K562 (cell line): ENCODE data around the gene VWA7. TPM values are rescaled to one million over a fixed set of nuclear protein-coding genes. Genes with fewer than 3 reads are reported as not detected.

ENCODE experiments used
- BRD9 ChIP-seq: fragments of 450-650 bp; IDR thresholded peaks from 2 replicates; pipeline ENCODE4 v1.6.1; 2018; ENCODE audit warnings: low read depth; ENCODE audit not compliant: partially characterized antibody
- CAMTA2 ChIP-seq: fragments of 250-450 bp; sonication (Bioruptor Pico); conservative IDR thresholded peaks from 2 replicates; pipeline ENCODE4 v1.5.1; 2022
- DPF2 ChIP-seq: fragments of 450-650 bp; IDR thresholded peaks from 2 replicates; pipeline ENCODE4 v1.6.1; 2016
- GATA2 ChIP-seq: sonication (generic); formaldehyde crosslinking; IDR thresholded peaks from 2 replicates; pipeline ENCODE4 v1.4.0; 2020; ENCODE audit warnings: mild to moderate bottlenecking, missing genetic modification reagents
- HDAC8 ChIP-seq: fragments of 450-650 bp; IDR thresholded peaks from 2 replicates; pipeline ENCODE4 v1.6.1; 2016; ENCODE audit warnings: mild to moderate bottlenecking, missing genetic modification characterization, moderate library complexity, missing compliant biosample characterization
- HES1 ChIP-seq: fragments of 450-650 bp; IDR thresholded peaks from 2 replicates; pipeline ENCODE4 v1.6.1; 2016; ENCODE audit warnings: low read depth, mild to moderate bottlenecking, moderate library complexity
- KAT8 ChIP-seq: fragments of 450-650 bp; IDR thresholded peaks from 2 replicates; pipeline ENCODE4 v1.6.1; 2016; ENCODE audit warnings: low read depth, mild to moderate bottlenecking
- KDM1A ChIP-seq, 2 experiments: fragments of 450-650 bp; IDR thresholded peaks; 2 replicates each; pipeline ENCODE4 v1.6.1; 2016; ENCODE audit warnings: mild to moderate bottlenecking in 2 of 2
- KLF13 ChIP-seq: fragments of 450-650 bp; IDR thresholded peaks from 2 replicates; pipeline ENCODE4 v1.6.1; 2016; ENCODE audit warnings: missing genetic modification characterization, low read depth, mild to moderate bottlenecking, missing compliant biosample characterization, moderate library complexity, borderline replicate concordance
- MIER1 ChIP-seq: fragments of 450-650 bp; IDR thresholded peaks from 2 replicates; pipeline ENCODE4 v1.6.1; 2016; ENCODE audit warnings: antibody characterized with exemption, mild to moderate bottlenecking, low read depth
- NFIX ChIP-seq: fragments of 250-450 bp; sonication (Bioruptor Pico); IDR thresholded peaks from 2 replicates; pipeline ENCODE4 v1.4.0; 2020; ENCODE audit warnings: low read depth, mild to moderate bottlenecking, moderate library complexity
- PHF20 ChIP-seq: fragments of 450-650 bp; IDR thresholded peaks from 2 replicates; pipeline ENCODE4 v1.6.1; 2018; ENCODE audit not compliant: partially characterized antibody
- SIN3A ChIP-seq, 2 experiments: fragments of 150-350 bp in 1 of 2; IDR thresholded peaks; 2 replicates each; pipeline ENCODE4 v1.6.1; 2011 to 2016; ENCODE audit warnings: borderline replicate concordance in 2 of 2, low read depth in 2 of 2, low read length in 2 of 2, mild to moderate bottlenecking in 2 of 2, moderate library complexity in 2 of 2; ENCODE audit not compliant: control insufficient read depth in 1 of 2
- SMARCA5 ChIP-seq: fragments of 450-650 bp; IDR thresholded peaks from 2 replicates; pipeline ENCODE4 v1.6.1; 2016
- SMARCE1 ChIP-seq: fragments of 450-650 bp; IDR thresholded peaks from 2 replicates; pipeline ENCODE4 v1.7.1; 2016; ENCODE audit warnings: mild to moderate bottlenecking
- TBL1XR1 ChIP-seq, 2 experiments: IDR thresholded peaks; 2 replicates each; pipeline ENCODE4 v1.6.1; 2012; ENCODE audit warnings: improper control_type of control experiment in 2 of 2, low read length in 2 of 2, mild to moderate bottlenecking in 1 of 2
- TOE1 ChIP-seq, 2 experiments: fragments of 450-650 bp in 1 of 2; sonication (generic) in 1 of 2; formaldehyde crosslinking in 1 of 2; IDR thresholded peaks; 2 replicates each; pipeline versions ENCODE4 v1.7.1 to v1.8.0; 2016 to 2022; ENCODE audit warnings: borderline replicate concordance in 2 of 2, mild to moderate bottlenecking in 2 of 2, antibody characterized with exemption in 1 of 2, inconsistent platforms in 1 of 2, low read depth in 1 of 2, missing genetic modification reagents in 1 of 2, moderate library complexity in 1 of 2
- USF1 ChIP-seq: sonication (generic); formaldehyde crosslinking; IDR thresholded peaks from 2 replicates; pipeline ENCODE4 v1.9.0; 2022; ENCODE audit warnings: mild to moderate bottlenecking, missing genetic modification reagents
- ZFPM2 ChIP-seq: fragments of 250-450 bp; sonication (Bioruptor Pico); IDR thresholded peaks from 2 replicates; pipeline ENCODE4 v1.5.1; 2022; ENCODE audit warnings: mild to moderate bottlenecking
- ZKSCAN8 ChIP-seq: fragments of 200-800 bp; sonication (Bioruptor generic); IDR thresholded peaks from 2 replicates; pipeline ENCODE4 v1.6.1; 2016; ENCODE audit warnings: missing genetic modification characterization, missing compliant biosample characterization
- ZNF324 ChIP-seq: fragments of 250-450 bp; sonication (Bioruptor Pico); IDR thresholded peaks from 2 replicates; pipeline ENCODE4 v1.4.0; 2020; ENCODE audit warnings: mild to moderate bottlenecking
- ZNF583 ChIP-seq: fragments of 250-450 bp; sonication (Bioruptor Pico); IDR thresholded peaks from 2 replicates; pipeline ENCODE4 v1.4.0; 2020
- polyA plus RNA-seq, 8 experiments: library from polyadenylated mRNA; depleted of rRNA in 4 of 8; stranded (reverse) in 5 of 8; unstranded in 3 of 8; fragments of >200 nt; fragmentation: Nextera tagmentation in 2 of 8; fragmentation: Illumina TruSeq in 1 of 8; extraction: Ambion mirVana in 2 of 8; extraction: Trizol in 1 of 8; gene quantifications; 2 replicates each; pipeline versions ENCODE4 v1.2.1 to v1.2.3, GENCODE V29; 2011 to 2014; ENCODE audit warnings: inconsistent platforms in 1 of 8, missing spikeins in 1 of 8
- total RNA-seq, 7 experiments: library from RNA; depleted of rRNA in 6 of 7; stranded (reverse); fragments of >200 nt in 6 of 7; fragmentation: Illumina TruSeq in 2 of 7; extraction: Trizol in 2 of 7; gene quantifications; 2 replicates each; pipeline versions ENCODE4 v1.2.1 to v1.2.3, GENCODE V29; 2011 to 2021; ENCODE audit warnings: low replicate concordance in 1 of 7
- TF ChIP-seq, protein P1 (sequence below): fragments of 200-800 bp; sonication (Bioruptor generic); IDR thresholded peaks from 2 replicates; pipeline ENCODE4 v1.6.1; 2017; ENCODE audit warnings: missing genetic modification characterization, missing compliant biosample characterization
- TF ChIP-seq, protein P2 (sequence below): sonication (generic); formaldehyde crosslinking; IDR thresholded peaks from 2 replicates; pipeline ENCODE4 v1.8.1; 2022; ENCODE audit warnings: missing genetic modification reagents

VWA7 gene
- total and polyA plus RNA-seq, 9 of the 15 experiments (the other 6 are each of a cell fraction or from before 2014, with no cell fraction given) = 0.18 to 2.9 (median 0.95) TPM

DNA sequence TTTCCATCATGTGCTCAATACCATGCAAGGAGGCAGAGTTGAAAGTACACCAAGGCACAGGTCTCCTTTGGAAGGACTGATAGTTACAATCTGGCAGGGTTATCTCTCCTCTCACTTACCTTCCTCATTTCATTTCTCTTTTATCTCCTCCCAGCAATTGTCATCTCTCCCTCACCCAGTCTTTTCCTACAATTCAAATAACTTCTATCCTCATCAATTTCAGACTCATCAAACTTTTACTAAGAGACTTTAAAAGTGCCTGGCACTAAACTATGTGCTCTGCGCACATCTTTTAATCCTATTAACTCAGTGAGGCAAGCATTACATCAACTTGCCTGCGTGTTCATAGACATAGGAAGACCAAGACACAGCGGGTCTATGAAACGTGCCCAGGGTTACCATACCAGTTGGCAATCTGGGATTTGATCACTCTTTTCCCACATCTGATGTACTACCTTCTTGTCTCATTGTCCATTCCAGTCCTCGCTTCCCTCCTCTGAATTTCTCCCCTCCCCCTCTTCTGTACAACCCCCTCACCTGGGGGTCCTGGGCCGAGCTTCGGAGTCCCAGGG is 17.3 kb upstream of the VWA7 start (continued):
- TF ChIP-seq ZFPM2 (CRISPR knock-in tag) (peak; percentile 34; the same call in 1 of the 2 replicates), KDM1A (IDR thresholded peaks at IDR 0.05) (peak; percentile 68 to 73; a peak in 3 of 4 replicates), SMARCE1 (peak; percentile 87), SMARCA5 (no peak), HDAC8 (0 out of 2 replicates have a peak, but pooled peaks have one; percentile 16), MIER1 (no peak), ZNF583 (CRISPR knock-in tag) (0 out of 2 replicates have a peak, but pooled peaks have one; percentile 43), PHF20 (no peak), BRD9 (peak; percentile 68), DPF2 (peak; percentile 92), TBL1XR1 (IDR thresholded peaks at IDR 0.05; ENCODE audit: low read length in 2 of 2) (0 out of 4 replicates have a peak, but pooled peaks of 1 of the 2 experiments have one; percentile 13), ZKSCAN8 (CRISPR knock-in tag) (no peak), KLF13 (tag) (no peak), KAT8 (no peak), TOE1 (IDR thresholded peaks at IDR 0.05; ENCODE audit: borderline replicate concordance) (0 out of 2 replicates have a peak, but pooled peaks have one; percentile 25), TOE1 (CRISPR knock-in tag; IDR thresholded peaks at IDR 0.05; ENCODE audit: borderline replicate concordance, low read depth) (no peak), NFIX (CRISPR knock-in tag) (no peak), USF1 (0 out of 2 replicates have a peak, but pooled peaks have one; percentile 46), ZNF324 (CRISPR knock-in tag) (no peak), SIN3A (IDR thresholded peaks at IDR 0.05; ENCODE audit: borderline replicate concordance in 2 of 2, control insufficient read depth in 1 of 2, low read depth in 2 of 2, low read length in 2 of 2) (peak in 1 of 2 experiments; percentile 31; a peak in 2 of 4 replicates), CAMTA2 (CRISPR knock-in tag) (no peak), HES1 (no peak), GATA2 (CRISPR knock-in tag) (peak; percentile 49)
- TF ChIP-seq, protein P1, sequence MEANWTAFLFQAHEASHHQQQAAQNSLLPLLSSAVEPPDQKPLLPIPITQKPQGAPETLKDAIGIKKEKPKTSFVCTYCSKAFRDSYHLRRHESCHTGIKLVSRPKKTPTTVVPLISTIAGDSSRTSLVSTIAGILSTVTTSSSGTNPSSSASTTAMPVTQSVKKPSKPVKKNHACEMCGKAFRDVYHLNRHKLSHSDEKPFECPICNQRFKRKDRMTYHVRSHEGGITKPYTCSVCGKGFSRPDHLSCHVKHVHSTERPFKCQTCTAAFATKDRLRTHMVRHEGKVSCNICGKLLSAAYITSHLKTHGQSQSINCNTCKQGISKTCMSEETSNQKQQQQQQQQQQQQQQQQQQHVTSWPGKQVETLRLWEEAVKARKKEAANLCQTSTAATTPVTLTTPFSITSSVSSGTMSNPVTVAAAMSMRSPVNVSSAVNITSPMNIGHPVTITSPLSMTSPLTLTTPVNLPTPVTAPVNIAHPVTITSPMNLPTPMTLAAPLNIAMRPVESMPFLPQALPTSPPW (CRISPR knock-in tag) = 0 out of 2 replicates have a peak, but pooled peaks have one; percentile 37
- TF ChIP-seq, protein P2, sequence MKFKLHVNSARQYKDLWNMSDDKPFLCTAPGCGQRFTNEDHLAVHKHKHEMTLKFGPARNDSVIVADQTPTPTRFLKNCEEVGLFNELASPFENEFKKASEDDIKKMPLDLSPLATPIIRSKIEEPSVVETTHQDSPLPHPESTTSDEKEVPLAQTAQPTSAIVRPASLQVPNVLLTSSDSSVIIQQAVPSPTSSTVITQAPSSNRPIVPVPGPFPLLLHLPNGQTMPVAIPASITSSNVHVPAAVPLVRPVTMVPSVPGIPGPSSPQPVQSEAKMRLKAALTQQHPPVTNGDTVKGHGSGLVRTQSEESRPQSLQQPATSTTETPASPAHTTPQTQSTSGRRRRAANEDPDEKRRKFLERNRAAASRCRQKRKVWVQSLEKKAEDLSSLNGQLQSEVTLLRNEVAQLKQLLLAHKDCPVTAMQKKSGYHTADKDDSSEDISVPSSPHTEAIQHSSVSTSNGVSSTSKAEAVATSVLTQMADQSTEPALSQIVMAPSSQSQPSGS (CRISPR knock-in tag) = no peak
